HG02840 (cell line): ENCODE measurements around the gene CHST4.
"Not testable (repeated sequence)": the region's sequence is repeated elsewhere in the genome, so short reads cannot be mapped to it uniquely, and the experiment has no call there.

Source experiments
- ATAC-seq: cut with Tn5 transposase; IDR thresholded peaks from one replicate; pipeline ENCODE4 v1.9.1; 2021; ENCODE audit warnings: mild to moderate bottlenecking, moderate library complexity, moderate number of reproducible peaks; ENCODE audit not compliant: unreplicated experiment, low FRiP score

CHST4 gene

GRCh38 chr16:71520550-71520949, 5.7 kb upstream of the CHST4 start:
- no peak for ATAC-seq

GRCh38 chr16:71524566-71525553, 1.4 kb upstream of the CHST4 start:
- ATAC-seq, result no peak

GRCh38 chr16:71528257-71528656, 2.0 kb downstream of the CHST4 start:
- ATAC-seq, result no peak

GRCh38 chr16:71528863-71529262, 2.6 kb downstream of the CHST4 start:
- no peak for ATAC-seq

GRCh38 chr16:71532366-71532765, 6.1 kb downstream of the CHST4 start:
- no peak for ATAC-seq

GRCh38 chr16:71536752-71537499, 10.7 kb downstream of the CHST4 start:
- no peak for ATAC-seq

GRCh38 chr16:71537643-71538042, 11.4 kb downstream of the CHST4 start:
- no peak for ATAC-seq

- ATAC-seq, result no peak
Observed at GRCh38 chr16:71542377-71542776, 16.2 kb downstream of the CHST4 start.

- no peak for ATAC-seq
Observed at GRCh38 chr16:71547168-71547567, 20.9 kb downstream of the CHST4 start.

- no peak for ATAC-seq
Observed at GRCh38 chr16:71552698-71553503, 26.7 kb downstream of the CHST4 start.

- no peak for ATAC-seq
Observed at GRCh38 chr16:71555230-71555891, 29.1 kb downstream of the CHST4 start.

GRCh38 chr16:71557299-71557698, 31.1 kb downstream of the CHST4 start:
- no peak for ATAC-seq

GRCh38 chr16:71557954-71558582, 31.8 kb downstream of the CHST4 start:
- ATAC-seq, result no peak

- ATAC-seq, result no peak
Observed at GRCh38 chr16:71559855-71560254, 33.6 kb downstream of the CHST4 start.

GRCh38 chr16:71561886-71562285, 35.7 kb downstream of the CHST4 start:
- ATAC-seq, result not testable (repeated sequence)

GRCh38 chr16:71562552-71562951, 36.3 kb downstream of the CHST4 start:
- ATAC-seq, result no peak

GRCh38 chr16:71564335-71564967, 38.2 kb downstream of the CHST4 start:
- ATAC-seq, result peak; percentile 4

GRCh38 chr16:71565812-71566700, 39.8 kb downstream of the CHST4 start:
- no peak for ATAC-seq
